Umbilical cord (tissue), 2 donors: ENCODE measurements around the gene GCLC. TPM values are rescaled to one million over a fixed set of nuclear protein-coding genes. Genes with fewer than 3 reads are reported as not detected.
"Not testable (repeated sequence)": the region's sequence is repeated elsewhere in the genome, so short reads cannot be mapped to it uniquely, and the experiment has no call there.

Source experiments
- DNase-seq: peaks from one replicate; pipeline ENCODE4 v3.0.0-alpha.2; 2015; ENCODE audit warnings: low spot score
- total RNA-seq: library from RNA; depleted of rRNA; stranded (reverse); fragments of >200 nt; gene quantifications from one replicate; pipeline ENCODE4 v1.2.3, GENCODE V29; 2014; ENCODE audit warnings: low replicate concordance; ENCODE audit not compliant: insufficient read depth

GCLC gene
- total RNA-seq, 1 donor from 2014 or later, result 26.2 TPM

GRCh38 chr6:53564401-53565065 lies 19.6 kb upstream of the GCLC start:
- DNase-seq, result no peak

DNA sequence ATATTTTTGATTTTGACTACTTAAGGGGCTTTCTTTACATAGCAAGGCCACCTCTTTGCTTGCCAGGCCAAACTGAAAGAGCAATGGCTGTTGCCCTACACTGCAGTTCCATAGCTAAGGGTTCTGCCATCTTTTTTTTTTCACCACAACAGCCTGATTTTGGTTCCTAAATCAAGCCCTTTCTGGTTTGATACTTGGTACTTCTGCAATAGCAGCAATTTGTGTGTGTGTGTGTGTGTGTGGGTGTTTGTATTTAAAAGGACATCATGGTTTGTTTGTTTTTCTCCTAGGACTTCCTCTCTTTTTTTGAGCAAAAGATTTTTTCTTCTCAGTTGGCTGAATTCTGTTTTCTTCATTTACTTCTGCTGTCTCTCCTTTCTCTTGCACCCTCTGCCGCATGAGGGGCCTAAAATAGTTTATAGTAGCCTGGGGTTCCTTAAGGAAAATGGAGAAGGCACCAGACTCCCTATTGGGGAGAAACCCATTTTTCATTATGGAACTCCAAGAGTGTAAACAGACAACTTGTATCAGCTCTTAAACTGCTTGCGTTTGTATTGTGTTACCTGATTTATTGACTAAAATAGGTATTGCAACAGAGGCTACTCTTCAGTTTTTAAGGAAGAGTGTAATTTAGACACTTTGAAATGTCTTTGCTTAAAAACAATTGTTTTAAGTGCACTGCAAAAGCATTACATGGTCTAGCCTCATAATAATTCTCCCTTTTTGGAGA lies 12.2 kb upstream of the GCLC start:
- DNase-seq, result no peak

DNA sequence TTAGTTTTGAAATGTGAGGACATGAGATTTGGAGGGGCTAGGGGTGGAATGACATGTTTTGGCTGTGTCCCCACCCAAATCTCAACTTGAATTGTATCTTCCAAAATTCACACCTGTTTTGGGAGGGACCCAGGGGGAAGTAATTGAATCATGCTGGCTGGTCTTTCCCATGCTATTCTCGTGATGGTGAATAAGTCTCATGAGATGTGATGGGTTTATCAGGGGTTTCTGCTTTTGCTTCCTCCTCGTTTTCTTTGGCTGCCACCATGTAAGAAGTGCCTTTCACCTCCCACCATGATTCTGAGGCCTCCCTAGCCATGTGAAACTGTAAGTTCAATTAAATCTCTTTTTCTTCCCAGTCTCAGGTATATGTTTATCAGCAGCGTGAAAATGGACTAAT lies 8.7 kb upstream of the GCLC start:
- DNase-seq, result not testable (repeated sequence)

GRCh38 chr6:53551681-53552080 lies 6.8 kb upstream of the GCLC start:
- DNase-seq, result not testable (repeated sequence)

- DNase-seq, result peak; percentile 99
These were observed 3.1 kb upstream of the GCLC start for GRCh38 chr6:53547811-53548496.

GRCh38 chr6:53547166-53547810 lies 2.4 kb upstream of the GCLC start:
- no peak for DNase-seq

DNA sequence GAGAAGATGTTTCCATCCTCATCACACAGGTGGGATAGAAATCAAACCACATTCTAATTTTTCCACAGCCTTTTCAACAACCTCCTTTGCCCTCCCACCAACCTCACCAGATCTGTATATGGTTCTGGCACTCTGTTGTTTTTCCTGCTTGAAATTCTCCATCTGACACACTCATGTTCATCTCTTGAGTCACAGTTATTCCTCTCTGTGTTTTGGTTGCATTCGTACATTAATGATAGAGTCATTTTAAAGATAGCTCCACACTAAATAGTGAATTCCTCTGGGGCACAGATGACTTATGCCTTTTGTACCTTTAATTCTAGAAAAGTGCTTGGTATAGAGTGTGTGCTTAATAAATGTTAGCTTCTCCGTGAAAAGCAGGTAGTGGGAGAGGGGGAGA lies 1.4 kb upstream of the GCLC start:
- no peak for DNase-seq

DNA sequence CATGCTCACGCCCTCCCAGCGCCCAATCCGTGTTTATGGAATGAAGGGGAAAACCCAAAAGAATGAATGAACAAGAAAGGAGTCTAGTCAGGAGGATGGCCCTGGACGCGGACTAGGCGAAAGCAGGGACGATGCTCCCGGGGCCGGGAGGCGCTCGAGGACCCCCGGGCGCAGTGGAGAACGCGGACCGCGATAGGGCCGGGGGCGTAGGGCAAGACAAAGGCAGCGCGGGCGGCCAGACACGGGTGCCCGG lies 758 bp downstream of the GCLC start:
- no peak for DNase-seq

DNA sequence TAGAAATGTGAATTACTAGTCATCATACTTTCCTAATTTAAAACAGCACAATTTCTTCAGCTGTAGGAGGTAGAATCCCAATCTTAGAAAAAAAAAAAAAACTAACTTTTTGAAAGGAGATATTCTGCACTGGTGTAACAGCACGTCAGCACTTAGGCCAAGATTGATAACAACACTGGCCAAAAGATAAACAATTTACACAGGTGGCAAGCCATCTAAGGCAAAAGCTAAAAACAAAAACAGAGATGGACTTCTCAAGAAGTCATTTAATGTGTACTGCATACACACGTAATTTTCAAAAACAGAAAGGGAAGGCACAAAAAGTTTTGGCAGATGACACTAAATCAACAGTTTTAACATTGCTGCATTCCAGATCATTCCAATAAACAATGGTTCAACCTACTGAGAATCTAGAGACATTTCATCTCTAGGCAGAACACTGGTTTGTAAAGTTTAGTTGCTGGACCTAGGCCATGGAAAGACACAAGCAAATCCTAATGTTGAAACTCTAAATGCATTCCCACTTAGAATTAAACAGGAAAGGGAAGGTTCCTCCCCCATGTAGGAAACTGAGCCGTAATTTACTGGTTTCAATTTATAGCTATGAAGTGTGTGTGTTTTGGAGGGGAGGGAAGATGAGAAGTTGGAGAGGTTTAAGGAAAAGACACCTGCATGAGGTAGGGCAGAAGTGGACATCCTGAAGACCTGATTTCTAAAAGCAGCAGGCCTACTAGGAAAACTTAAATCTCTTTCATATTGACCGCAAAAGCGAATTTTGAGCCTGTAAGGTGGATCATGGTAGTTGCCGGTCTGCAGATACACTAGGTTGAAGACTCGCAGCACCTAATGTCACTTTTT lies 1.3 kb downstream of the GCLC start:
- no peak for DNase-seq

DNA sequence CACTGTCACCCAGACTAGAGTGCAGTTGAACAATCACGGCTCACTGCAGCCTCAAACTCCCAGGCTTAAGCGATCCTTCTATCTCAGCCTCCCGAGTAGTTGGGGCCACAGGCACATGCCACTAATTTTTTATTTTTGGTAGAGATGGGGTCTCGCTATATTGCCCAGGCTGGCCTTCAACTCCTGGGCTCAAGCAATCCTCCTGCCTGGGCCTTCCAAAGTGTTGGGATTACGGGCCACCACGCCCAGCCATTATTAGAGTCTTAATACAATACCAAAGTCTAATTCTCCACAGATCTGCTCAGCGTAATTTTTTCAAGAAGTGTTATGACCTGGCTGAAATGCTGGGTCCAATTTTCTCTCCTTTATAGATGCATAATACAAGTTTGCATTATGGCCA lies 3.0 kb downstream of the GCLC start:
- DNase-seq, result no peak

DNA sequence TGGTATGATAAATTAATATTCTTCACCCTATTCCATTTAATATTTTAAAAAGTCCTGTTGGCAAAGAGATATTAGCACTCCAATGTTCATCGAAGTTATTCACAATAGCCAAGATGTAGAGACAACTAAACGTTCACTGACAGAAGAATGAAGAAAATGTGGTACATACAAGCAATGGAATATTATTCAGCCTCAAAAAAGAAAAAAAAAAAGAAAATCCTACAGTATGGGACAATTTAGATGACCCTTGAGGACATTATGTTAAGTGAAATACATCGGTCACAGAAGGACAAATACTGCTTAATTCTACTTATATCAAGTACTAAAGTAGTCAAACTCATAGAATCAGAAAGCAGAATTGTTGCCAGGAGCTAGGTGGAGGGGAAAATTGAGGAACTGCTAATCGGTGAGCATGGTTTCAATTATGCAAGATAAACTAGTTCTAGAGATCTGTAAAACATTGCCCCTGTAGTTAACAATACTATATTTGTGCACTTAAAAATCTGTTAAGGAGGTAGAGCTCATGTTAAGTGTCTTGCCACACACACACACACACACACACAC lies 4.7 kb downstream of the GCLC start:
- no peak for DNase-seq

- DNase-seq, result no peak
These were observed 5.3 kb downstream of the GCLC start for GRCh38 chr6:53539561-53539960.

DNA sequence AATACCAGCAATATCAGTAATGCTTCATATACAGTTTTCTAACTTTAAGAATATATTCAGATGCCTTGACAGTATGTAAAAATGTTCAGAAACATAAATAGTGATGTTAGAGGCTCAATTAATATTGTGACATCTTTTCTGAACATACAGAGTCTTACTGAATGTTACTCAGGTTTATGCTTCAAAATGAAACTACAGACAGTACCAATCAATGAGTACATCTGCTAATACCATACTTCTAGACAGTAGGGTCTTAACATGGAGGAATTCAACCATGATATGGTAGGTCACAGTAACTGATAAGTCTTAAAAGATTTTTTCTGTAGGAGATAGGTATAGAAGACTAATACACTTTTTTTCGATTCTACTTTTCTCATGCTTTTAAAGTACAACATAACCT lies 8.3 kb downstream of the GCLC start:
- DNase-seq, result no peak

DNA sequence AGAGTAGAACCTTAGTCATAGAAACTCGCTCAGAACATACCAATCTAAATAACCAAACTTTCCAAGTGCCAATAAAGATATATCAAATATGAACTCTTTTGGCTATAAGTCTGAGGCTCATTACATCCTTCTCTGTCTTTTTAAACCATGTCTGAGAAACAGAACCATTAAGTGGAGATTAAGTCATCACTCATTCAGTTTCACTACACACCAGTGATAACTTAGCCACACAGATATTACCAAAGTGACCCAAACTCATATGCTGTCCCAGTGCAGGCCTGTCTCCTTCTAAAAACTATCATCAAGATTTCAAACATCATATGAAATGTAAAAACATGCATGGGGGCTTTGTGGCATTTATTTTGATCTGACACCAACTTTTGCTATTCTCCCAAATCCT lies 12.0 kb downstream of the GCLC start:
- DNase-seq, result no peak

GRCh38 chr6:53532061-53532797 lies 12.7 kb downstream of the GCLC start:
- no peak for DNase-seq

DNA sequence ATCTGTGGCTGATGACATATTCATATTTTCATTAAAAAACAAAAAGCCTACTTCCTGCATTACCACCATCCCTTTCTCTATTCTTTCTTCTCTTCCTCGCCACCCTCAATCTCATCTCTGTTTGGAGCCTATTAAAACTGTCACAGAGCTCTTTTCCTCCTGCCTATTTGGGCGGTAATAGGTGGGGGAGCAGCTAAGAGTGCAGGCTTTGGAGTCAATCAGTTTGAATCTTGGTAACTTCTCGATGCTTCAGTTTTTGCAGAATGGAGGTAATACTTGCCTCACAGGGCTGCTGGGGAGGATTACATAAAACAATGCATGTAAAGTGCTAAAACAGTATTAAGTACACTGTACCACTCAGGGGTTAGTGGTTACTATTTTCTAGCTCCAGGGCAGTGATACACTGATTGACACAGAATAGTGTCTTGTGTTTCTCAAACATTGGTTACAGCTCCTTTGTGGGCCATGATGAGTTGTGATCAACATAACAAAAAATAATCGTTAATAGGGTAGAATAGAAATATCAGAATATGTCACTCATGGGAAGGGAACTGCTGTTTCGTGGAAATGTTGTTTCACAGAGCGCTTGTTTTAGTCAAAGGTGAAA lies 14.0 kb downstream of the GCLC start:
- no peak for DNase-seq

DNA sequence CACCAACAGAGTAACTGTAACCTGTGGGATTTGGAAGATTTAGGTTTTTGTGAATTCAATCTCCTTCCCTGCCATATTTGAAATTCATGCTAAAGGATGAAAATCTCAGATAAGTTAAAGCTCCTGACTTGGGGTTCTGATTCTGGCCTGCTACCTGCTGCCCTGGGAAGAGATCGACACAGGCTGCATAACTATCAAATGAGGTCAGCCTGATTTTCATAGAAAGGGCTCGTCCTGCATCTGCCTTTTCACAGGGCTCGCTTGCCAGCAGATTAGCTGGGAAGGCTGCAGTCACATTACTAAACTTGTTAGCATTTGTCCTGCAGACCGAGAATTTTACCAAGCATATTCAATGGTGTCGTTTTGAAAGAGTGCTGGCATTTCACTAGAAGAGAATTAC lies 14.6 kb downstream of the GCLC start:
- peak; percentile 64 for DNase-seq

DNA sequence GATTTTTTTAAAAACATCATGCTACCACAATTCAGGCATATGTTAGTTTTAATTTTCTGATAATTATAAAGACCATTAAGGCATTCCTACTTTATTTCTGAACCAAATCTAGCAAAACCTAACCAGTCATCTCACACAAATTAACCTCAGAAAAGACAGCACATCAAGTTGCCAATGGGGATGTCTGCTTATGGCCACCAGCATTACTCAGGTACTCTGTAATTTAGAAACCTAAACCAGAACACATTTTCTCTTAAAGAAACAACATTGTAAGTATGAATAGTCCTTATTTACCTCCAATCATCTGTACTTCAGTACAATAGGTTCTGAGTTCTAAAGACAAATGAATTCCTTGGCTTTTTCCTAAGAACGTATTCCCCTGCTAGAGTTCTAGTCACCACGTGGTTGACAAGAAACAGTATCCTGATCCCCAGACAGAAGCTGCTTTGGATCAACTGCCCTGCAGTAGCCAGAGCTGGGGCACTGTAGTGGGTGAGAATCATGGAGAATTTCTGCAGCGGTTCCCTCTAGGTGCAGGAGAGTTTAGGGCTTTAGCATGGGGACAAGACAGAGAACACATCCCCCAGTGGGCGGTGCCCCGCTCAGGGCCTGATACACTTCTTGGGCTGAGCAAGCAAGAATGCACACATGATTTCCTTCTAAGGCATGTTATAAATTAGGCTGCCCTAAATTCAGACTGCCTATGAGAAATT lies 15.4 kb downstream of the GCLC start:
- peak; percentile 65 for DNase-seq

DNA sequence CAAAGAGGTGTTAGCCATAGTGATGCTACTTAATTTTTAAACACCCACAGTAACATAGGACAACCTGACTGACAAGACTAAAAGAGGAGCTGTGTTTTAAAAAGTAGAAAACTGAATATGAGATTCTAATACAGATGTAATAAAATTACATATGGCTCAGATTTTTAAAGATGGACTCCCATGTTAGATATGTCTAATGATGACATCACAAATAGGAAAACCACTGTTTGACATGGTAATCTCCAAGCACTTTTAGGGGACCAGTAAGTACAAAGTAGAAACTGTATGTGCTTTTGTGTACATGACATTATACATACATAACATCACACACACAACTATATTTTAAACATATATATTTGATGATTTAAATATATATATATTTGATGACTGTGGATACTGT lies 16.8 kb downstream of the GCLC start:
- DNase-seq, result no peak
